GM21360 (cell line): ENCODE measurements around the gene PCNX3.
A peak's percentile ranks its signal among the peaks of the same experiment; 100 is the strongest.
"Not testable (repeated sequence)": the region's sequence is repeated elsewhere in the genome, so short reads cannot be mapped to it uniquely, and the experiment has no call there.

ENCODE experiments used
- ATAC-seq: cut with Tn5 transposase; IDR thresholded peaks from one replicate; pipeline ENCODE4 v1.9.1; 2021; ENCODE audit warnings: mild to moderate bottlenecking, moderate library complexity; ENCODE audit not compliant: unreplicated experiment

The PCNX3 gene

DNA sequence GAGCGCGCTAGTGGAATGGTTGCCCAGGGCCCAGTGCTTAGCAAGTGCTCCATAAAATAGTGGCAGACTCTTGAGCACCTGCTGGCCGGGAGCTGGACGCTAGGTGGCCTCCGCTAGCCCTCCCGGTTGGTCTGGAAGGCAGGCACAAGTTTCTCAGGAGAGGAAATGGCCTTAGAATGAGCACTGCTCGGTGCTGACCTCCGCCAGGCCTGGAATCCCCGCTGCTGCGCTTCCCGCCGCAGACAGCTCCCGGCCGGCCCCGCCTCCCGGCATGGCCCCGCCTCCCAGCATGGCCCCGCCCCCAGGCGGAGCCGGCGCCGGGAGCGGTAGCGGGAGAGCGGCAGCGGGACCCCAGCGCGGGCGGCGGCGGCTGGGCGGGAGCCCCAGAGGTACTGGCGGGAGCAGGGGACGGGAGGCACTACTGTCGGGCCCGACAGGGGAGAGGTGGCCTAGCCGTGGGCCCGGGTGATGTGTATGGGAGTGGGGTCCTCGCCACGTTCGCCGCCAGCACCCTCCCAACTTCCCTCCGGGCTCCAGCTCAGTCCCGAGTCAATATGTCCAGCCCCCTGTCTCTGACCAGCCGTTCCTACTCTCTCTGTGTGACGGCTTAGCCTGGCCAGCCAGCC, 22.3 kb downstream of the PCNX3 start, which contains the start of gene SIPA1:
Gene SIPA1 (plus strand): TSS at position 308 of the 626 bp plus-strand sequence. CDS start 2,821 bp downstream, outside the sequence.
- peak; percentile 46 for ATAC-seq

- not testable (repeated sequence) for ATAC-seq
Observed at GRCh38 chr11:65639228-65639597, 23.6 kb downstream of the PCNX3 start.

DNA sequence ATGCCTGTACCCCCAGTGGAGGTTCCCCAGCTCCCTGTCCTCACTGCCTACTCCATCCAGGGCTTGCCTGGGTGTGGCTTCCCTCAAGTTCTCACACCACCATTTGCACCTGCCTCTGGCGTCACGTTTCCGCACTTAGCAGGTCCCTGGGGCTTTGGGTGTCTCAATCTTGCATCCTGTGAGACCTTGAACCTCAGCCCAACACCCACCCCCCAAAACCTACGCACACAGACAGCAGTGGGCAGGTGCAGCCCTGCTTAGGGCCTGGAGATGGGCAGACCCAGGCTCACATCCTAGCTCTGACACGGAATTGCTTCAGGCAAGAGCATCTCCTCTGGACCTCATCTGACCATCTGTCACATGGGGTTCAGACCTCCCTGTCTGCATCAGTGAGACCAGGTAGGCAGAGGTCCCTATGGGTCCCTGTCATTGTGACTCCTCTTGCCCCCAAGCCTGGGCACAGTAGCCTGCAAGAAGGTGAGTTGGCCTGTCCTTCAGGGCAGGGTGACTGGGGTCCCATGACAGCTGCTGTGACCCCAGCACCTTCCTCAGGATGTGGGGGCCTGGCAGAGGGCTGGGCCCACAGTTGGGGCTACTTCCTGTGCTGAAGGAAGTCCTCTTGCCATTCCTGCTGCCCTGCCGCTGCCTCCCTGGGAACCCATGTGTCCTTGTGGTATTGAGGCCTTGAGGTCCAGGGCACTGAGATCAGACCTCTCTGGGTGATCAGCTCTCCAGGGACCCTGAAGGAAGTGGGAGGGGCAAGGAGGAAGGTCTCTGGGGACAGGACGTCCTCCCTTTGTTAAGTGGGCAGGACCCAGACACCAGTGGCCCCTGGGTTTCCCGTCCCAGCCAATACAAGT, 24.3 kb downstream of the PCNX3 start:
- no peak for ATAC-seq

GRCh38 chr11:65640483-65641296, 25.1 kb downstream of the PCNX3 start:
- ATAC-seq, result no peak

DNA sequence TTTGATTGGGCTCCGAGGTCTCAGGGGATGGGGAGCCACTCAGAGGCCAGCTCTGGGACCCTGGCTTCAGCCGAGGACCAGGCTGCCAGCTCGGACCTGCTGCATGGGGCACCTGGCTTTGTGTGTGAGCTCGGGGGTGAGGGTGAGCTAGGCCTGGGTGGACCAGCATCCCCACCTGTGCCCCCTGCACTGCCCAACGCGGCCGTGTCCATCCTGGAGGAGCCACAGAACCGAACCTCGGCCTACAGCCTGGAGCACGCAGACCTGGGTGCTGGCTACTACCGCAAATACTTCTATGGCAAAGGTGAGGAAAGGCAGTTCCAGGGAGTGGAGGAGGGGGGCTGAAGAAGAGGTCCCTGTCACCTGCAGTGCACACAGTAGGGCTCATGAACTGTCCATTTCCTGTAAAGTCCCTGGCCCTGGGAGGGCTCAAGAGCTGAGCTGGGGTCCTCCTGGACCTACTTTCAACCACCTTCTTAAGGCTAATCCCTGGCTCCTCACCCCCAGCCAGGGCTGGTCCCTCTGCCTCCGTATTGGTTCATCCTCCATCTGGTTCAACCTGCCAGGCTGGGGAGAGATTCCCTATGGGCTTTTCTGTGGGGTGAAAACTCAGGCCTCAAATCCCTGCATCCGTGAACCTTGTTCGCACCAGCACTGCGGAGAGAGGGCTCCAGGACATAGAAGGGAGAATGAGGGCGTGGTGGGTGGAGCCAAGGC, 25.9 kb downstream of the PCNX3 start:
- no peak for ATAC-seq

DNA sequence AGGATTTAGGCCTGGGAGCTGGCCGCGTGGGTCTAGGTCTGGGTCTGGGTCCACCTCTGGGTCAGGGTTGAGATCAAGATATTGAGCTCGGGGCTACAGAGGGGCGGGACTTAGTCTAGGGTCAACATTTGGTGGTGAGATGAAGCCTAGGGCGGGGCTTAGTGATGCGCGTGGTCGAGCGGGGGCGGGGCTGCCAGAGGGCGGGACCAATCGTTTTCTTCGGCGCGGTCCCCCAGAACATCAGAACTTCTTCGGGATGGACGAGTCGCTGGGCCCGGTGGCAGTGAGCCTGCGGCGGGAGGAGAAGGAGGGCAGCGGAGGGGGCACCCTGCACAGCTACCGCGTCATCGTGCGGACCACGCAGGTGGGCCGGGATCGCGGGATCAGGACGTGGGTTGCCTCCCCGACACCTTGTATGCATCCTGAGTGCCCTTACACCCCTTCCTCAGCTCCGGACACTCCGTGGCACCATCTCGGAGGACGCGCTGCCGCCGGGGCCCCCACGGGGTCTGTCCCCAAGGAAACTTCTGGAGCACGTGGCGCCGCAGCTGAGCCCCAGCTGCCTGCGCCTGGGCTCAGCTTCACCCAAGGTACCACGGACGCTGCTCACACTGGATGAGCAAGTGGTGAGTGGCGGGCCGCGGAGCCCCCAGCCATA, 26.6 kb downstream of the PCNX3 start:
- ATAC-seq, result no peak

DNA sequence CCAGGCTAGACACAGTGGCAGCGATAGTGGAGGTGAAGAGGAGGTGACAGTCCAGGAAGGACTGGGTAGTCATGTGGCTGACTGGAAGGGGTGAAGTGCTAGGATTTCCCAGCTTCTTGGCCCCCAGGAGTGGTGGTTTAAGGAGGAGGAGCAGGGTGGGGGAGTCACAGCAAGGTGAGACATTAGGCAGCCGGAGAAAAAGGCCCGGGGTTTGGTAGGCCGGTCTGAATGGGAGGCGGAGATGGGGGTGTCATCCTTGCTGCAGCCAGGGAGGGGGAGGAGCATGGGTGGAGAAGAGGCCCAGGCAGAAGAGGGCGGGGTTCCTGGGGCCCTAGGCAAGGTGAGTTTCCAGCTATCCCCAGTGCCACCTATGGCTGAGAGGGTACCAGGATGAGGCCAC, 28.4 kb downstream of the PCNX3 start:
- ATAC-seq, result no peak

GRCh38 chr11:65644837-65645236, 29.3 kb downstream of the PCNX3 start:
- ATAC-seq, result no peak

GRCh38 chr11:65645710-65646109, 30.1 kb downstream of the PCNX3 start:
- ATAC-seq, result no peak

- ATAC-seq, result no peak
Observed at GRCh38 chr11:65646288-65646957, 30.8 kb downstream of the PCNX3 start.

DNA sequence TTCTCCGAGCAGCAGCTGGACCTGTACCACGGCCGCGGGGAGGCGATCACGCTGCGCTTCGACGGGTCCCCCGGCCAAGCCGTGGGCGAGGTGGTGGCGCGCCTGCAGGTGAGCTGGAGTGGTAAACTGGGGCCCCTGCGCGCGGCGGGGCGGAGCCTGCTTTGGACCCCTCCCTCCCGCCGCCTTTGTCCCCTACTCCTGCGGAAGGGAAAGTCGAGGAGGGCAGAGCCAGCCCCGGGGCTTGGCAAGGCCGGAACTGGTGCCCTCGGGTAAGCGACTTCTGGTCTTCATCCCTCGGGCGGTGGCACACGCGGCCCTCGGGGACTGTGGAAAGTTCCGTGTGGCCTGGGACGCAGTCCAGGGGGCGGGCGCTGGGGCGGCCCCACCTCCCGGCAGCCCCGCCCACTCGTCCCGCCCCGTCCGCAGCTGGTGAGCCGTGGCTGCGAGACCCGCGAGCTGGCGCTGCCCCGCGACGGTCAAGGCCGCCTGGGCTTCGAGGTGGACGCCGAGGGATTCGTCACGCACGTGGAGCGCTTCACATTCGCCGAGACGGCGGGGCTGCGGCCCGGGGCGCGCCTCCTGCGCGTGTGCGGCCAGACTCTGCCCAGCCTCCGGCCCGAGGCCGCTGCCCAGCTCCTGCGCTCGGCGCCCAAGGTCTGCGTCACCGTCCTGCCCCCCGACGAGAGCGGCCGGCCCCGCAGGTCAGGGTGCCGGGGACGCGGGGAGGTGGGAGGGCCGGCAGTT, 31.6 kb downstream of the PCNX3 start:
- ATAC-seq, result no peak

DNA sequence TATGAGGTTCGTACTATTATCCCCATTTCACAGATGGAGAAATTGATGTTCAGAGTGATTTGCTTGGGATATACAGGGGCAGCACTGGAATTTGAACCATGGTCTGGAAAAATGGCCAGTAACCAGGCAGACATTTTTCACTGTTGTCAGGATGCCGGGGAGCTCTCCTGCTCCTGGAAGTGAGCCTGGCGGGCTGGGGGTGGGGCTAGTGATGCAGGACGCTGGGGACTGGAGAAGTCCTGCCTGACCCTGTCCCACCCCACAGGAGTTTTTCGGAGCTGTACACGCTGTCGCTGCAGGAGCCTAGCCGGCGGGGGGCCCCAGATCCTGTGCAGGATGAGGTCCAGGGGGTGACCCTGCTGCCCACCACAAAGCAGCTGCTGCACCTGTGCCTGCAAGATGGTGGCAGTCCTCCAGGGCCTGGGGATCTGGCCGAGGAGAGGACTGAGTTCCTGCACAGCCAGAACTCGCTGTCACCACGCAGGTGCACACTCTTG, 33.5 kb downstream of the PCNX3 start:
- ATAC-seq, result no peak

DNA sequence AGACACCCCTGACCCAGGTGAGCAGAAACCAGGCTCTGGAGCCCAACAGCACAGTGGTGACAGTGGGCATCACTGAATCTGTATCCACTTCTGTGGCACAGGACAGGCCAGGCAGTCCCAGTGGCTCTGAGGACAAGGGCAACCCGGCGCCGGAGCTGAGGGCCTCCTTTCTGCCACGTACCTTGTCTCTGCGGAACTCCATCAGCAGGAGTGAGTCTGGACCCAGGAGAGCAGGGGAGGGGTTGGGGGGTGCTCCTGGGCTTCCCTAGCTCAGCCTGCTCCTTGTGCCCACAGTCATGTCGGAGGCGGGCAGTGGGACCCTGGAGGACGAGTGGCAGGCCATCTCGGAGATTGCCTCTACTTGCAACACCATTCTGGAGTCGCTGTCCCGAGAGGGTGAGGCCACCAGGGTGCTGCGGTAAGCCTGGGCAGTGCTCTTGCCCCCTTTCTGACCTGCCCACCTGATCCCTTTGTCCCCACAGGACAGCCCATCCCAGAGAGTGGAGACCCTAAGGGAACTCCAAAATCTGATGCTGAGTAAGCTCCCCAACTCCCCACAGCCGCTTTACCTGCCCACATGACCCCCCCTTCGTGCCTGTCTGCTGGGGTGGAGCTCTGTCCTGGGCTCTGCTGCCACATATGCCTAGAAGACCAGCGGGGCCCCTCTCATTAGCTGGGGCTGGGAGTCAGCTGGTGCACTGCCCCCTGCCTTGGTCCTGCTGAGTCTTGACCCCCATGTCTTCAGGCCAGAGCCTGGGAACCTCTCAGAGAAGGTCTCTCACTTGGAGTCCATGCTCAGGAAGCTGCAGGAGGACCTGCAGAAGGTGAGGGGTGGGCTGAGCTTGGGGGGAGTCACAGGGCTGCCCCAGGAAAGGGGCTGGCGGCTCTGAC, 34.3 kb downstream of the PCNX3 start:
- no peak for ATAC-seq

GRCh38 chr11:65650547-65651338, 35.2 kb downstream of the PCNX3 start:
- ATAC-seq, result no peak

DNA sequence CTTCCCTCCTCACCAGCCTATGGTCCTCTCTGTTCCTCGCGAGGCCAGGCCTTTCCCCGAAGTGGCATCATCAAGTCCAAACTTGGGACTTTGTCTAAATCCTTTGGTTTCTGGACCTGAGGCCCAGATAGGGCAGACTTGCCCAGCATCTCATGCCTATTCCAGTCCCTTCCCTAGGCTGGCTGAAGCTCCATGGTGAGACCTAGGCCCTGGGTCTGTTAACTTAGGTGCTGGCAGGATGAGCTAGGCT, 35.7 kb downstream of the PCNX3 start:
- ATAC-seq, result no peak

DNA sequence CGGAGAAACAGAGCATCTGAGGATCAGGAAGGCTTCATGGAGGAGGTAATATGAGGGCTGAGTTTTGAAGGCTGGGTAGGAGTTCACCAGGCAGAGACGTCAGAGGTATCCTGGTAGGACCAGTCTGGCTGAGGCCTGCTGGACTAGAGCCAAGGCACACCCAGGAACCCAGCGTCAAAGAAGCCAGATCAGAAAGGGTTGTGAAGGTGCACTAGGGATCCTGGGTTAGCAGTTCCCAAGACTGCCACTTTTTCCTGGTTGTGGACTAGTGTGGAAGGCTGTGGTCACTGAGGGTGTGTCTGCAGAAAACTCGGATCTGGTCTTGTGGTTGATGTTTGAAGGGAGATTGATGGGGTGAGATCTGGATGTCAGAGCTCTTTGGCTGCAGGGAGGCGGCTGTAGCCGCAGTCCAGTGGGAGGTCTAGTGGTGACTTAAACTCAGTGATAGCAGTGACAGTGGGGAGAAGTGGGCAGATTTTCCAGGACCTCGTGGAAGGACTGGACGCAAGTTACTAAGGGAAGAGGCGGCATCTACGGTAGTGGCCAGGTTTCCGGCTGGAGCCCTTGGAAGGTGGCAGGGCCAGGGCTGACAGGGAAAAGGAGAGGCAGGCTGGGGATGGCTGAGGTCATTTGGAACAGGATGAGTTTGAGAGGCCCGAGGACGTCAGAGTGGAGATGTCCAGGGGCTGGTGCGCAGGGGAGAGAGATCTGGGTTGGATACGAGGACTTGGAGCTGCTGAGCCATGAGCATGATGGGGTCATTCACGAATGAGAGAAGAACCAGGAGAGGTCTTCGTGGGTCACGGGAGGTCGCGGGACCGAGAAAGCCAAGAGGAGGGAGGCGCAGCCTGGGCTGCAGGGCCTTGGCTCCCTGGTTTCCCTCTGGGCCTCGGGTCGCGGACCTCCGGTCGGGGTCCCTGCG, 36.3 kb downstream of the PCNX3 start:
- ATAC-seq, result no peak
